GM18507 (cell line): ENCODE data around the gene PBX4.
A peak's percentile ranks its signal among the peaks of the same experiment; 100 is the strongest.
"Not testable (repeated sequence)": the region's sequence is repeated elsewhere in the genome, so short reads cannot be mapped to it uniquely, and the experiment has no call there.

Source experiments
- DNase-seq: peaks from one replicate; pipeline ENCODE4 v3.0.0; 2011; ENCODE audit warnings: low read depth; ENCODE audit not compliant: insufficient read length; ENCODE audit errors: extremely low spot score
- FAIRE-seq: peaks from 2 replicates; lab custom pipeline; 2011; peaks lifted over from hg19 to GRCh38; lab: Jason Lieb, UNC

Gene PBX4

DNA sequence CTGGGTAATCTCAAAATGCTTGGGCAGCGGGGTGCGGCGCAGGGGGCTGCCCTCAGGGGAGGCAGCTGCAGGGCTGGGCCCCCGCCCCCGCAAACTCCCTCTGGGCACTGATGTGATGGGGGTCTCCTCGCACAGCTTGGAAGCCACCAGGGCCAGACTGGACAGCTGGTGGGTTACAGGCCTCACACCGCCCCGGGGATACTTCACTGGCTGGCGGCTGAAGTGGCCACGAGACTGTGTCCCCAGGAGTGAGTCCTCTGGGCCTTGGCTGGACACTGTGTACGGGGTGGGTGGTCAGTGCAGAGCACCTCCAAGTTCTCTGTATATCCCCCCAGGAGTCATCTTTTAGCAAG is 11.6 kb upstream of the PBX4 start:
- FAIRE-seq (no peak), DNase-seq (no peak)

DNA sequence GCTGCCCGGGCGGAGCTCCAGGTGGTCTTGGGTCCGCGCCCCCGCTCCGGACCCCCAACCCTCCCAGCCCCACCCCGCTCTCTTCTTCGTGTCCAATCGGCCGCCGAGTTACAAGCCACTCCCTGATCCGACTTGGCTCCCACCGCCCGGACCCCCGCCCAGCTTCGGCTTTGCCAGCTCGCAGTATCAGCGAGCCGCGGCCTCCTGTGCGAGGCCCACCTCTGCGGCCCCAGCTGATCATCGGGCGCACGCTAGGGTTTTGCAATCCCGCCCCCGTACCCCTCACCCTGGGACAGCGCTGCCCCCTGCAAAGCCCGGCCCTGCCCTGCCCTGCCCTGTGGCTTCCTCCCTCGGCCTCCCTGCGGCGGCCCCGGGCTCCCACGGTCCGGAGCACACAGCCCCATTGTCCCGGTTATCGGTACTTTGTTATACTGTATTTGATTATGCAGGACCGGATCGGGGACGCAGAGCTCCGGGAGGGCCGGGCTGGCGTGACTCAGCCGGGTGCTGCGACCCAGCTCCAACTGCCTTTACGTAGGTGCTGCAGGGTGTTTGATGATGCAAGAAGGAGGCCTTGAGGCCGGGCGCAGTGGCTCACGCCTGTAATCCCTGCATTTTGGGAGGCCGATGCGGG is 10.1 kb upstream of the PBX4 start:
- FAIRE-seq (no peak), DNase-seq (peak; percentile 15)

DNA sequence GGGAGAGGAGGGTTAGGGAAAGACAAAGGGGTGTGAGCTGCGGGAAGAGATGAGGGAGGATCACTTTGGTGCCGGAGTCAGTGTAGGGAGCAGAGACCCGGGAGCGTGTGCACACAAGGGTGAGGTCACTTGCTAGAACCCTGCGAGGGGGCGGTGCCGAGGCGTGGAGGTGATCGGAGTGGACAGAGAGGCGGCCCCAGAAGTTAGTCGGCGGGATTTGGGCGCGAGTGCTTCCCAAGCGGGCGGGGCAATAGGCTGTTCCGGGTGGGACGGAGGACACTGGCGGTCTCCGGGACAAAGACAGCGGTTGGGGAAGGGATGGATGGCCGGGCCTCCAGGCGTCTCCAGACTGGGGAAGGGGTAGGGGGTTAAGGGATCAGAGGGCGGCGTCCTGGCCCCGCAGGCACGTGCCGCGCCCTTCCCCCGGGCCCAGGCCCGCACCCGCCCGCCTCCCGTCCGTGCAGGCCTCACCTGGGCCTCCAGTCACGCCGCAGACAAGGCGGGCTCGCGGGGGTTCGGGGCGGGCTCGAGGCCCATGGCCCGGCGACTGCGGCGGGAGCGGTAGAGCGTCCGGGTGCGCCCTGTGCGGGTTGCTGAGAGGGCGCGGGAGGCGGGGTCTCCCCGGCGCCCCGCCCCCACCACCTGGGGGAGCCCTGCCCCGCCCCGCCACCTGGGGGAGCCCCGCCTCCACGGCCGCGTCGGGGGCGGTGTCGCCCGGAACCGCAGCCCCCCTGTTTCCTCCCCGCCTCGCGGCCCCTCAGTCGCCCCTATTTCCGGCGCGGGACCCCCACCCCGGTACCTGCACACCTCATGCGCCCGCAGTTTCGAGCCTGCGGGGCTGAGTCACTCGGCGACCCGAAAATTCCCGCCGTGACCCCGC is 9.4 kb upstream of the PBX4 start, which contains the start of gene LPAR2:
Gene LPAR2 (minus strand): TSS at position 600 of the 880 bp plus-strand sequence. CDS start 945 bp downstream, outside the sequence.
- FAIRE-seq (peak; percentile 15), DNase-seq (peak; percentile 87)

DNA sequence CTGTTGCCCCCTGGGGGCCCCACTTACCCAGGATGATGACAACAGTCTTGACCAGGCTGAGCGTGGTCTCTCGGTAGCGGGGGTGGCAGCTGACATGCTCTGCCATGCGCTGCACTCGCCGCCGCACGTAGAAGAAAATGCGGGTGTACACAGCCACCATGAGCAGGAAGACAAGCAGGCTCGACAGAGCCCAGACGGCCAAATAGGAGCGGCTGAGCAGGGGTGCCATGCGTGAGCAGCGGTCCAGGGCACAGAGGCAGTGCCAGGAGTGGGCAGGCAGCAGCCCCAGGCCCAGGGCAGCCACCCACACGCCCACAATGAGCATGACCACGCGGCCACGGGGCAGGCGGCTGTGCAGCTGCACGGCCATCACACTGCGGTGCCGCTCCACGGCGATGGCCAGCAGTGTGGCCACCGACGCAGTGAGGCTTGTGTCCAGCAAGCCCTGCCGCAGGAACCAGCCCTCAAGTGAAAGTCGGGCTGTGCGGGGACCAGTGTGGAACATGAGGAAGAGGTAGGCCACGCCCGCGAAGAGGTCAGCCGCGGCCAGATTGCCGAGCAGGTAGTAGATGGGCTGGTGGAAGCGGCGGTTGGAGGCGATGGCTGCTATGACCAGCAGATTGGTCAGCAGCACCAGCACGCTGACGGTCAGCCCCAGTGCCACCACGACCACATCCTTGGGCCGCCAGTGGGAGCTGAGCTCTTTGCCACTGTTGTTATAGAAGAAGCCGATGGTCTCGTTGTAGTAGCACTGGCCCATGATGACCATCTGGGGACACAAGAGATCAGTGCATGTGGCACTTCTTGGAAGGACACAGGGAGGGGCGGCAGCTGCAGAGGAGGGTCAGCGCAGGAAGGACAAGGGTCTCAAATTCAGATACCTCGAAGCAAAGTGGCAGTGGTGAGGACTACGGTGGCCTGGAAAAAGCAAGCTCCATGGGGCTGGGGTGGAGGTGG is 8.3 kb upstream of the PBX4 start:
- FAIRE-seq (no peak), DNase-seq (no peak)

DNA sequence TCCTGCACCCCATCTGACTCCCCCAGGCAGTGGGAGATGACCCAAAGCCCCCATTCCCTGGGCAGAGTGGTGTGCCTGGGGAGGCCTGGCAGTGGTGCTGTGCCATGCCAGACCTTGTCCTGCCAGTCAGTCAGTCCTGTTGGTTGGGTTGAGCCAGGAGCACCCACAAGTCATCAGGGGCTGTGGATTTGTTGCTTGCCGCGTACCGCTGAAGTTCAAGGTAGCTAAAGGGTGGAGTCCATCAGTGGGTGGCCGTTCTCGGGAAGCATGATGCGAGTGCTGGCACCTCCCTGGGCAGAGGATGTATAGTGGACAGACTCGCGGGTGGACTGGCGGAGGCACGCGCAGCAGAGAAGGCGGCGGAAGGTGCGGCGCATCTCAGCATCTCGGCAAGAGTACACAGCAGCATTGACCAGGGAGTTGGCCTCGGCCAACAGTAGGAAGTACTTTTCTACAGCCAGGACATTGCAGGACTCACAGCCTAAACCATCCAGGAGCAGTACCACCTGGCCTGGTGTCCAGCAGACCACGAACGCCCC is 5.6 kb upstream of the PBX4 start:
- FAIRE-seq (no peak), DNase-seq (no peak)

DNA sequence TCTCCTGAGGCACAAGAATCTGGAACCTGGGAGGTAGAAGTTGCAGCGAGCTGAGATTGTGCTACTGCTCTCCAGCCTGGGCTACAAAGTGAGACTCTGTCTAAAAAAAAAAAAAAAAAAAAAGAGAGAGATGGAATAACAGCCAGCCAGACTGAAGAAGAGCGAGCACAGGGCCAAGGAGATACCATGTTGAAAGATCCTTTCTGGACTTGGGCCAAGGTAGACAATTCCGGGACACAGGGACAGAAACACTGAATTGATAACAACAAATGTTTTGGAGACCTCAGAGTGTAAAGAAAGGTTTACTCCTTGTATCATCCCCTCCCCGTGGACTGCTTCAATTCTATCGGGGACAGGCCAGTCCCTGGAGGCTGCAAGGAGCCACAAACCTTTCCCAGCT is 4.9 kb upstream of the PBX4 start:
- FAIRE-seq (no peak), DNase-seq (no peak)

DNA sequence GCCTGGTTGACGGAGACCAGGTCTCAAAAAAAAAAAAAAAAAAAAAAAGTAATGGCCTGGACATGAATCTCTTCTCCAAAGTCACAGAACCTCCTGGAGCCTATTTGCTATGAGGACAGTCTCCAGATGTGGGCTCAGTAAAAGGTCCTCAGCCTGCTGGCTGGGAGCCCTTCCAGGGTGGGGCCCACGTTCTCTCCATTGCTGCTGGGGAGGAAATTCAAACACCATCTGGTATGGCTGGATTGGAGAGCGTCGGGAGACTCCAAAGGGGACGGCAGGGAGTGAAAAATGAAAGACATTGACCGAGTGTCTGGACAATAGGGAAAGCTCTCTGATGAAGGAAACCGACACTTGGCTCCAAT is 1.3 kb upstream of the PBX4 start:
- FAIRE-seq (no peak), DNase-seq (no peak)

DNA sequence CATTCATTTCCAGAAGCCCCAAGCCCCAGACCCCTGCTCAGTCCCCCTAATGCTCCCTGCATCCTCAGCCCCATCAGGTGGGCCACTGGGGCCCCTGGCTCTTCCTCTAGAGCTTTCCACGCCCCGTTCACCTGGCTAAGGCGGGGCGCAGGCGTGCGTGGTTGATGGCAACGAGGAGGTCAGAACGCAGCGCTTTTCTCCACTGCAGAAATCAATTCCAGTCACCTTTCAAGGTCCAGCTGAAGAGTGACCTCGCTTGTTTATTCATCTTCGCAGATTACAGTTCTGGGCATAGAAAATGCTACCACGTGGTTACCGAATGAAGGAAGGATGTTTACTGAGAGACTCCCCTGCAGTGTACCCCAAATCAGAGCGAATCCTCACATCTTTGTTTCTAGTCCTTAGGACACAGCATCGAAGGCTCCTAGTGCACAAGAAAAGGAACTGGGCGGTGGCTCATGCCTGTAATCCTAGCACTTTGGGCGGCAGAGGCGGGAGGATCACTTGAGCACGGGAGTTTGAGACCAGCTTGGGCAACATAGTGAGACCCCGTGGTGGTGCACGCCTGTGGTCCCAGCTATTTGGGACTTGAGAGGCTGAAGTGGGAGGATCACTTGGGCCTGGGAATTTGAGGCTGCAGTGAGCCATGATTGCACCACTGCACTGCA is 828 bp upstream of the PBX4 start:
- DNase-seq = no peak
- FAIRE-seq = no peak

DNA sequence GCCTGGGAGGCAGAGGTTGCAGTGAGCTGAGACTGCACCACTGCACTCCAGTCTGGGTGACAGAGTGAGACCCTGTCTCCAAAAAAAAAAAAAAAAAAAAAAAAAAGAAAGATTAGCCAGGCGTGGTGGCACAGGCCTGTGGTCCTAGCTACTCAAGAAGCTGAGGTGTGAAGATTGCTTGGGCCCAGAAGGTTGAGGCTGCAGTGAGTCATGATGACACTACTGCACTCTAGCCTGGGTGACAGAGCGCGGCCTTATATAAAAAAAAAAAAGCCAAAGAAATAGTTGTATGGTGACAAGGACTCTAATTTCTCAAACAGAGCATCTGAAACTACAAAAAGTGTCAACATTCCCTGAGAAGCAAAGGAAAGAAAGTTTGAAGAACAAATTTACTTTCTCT is 3.4 kb downstream of the PBX4 start:
- DNase-seq = no peak
- no peak for FAIRE-seq

DNA sequence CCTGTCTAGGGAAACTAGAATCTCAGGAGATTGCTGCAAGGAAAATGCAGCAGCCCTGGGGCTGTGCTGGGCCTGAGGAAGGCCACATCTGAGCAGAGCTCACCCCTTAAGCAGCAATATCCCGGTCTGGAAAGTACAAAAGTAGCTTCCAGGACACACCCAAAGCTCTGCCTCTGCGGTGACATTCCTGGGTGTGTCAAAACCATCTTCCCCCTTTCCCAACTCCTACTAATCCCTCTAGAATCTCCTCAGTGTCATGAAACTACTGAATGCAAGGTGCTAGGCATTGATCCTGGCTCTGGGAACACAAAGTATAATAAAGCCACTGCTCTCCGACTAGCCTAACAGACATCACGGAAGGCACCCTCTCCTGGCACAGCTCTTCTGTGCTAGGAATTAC is 5.0 kb downstream of the PBX4 start:
- no peak for DNase-seq
- FAIRE-seq = no peak

DNA sequence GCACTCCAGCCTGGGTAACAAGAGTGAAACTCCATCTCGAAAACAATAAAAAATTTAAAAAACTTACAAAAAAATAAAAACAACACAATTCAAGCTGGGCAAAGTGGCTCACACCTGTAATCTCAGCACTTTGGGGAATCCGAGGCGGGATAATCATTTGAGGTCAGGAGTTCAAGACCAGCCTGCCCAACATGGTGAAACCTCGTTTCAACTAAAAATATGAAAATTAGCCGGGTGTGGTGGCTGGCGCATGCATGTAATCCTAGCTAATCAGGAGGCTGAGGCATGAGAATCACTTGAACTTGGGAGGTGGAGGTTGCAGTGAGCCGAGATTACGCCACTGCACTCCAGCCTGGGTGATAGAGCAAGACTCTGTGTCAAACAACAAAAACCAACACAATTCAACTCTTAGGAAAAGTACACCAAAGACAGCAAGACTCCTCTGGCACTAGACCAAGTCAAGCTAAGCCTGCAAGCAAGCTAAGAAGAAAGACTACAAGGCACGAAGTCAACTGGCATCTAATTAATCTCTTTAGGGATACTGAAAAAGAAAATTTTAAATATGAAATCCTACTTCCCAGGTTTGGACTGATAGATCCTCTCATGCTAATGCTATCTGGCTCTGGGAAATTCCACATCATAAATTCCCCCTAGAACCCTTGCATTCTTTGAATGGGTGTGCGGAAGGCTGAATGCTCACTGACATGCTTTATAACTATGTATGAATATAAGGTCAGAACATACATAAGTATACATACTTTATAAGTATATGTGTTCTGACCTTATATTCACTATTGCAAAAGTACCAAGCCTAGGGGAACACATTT is 7.9 kb downstream of the PBX4 start:
- DNase-seq (no peak), FAIRE-seq (no peak)

DNA sequence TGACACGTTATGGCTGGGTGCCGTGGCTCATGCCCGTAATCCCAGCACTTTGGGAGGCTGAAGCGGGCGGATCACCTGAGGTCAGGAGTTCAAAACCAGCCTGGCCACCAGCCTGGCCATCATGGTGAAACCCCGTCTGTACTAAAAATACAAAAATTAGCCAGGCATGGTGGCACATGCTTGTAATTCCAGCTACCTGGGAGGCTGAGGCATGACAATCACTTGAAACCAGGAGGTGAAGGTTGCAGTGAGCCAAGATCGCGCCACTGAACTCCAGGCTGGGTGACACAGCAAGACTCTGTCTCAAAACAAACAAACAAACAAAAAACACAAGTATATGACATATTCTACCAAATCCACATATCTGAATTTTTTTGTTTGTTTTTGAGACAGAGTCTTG is 11.8 kb downstream of the PBX4 start:
- DNase-seq, FAIRE-seq: not testable (repeated sequence)

DNA sequence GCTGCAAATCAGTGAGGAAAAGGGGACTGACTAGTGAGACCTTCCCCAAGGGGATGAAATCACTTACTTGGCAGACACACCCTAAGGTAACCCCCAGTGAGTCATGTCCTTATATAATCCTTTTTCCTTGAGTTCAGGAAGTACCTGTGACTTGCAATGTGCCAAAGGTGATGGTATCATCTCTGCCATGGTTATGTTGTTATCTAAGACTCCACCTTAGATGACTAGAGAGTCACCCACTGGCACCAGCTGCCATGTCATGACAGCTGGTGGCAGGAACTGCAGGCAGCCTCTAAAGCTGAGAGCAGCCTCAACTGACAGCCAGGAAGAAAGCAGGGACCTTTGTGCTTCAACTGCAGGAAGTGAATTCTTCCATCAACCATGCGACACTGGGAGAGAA is 12.5 kb downstream of the PBX4 start:
- FAIRE-seq = no peak
- DNase-seq = no peak

DNA sequence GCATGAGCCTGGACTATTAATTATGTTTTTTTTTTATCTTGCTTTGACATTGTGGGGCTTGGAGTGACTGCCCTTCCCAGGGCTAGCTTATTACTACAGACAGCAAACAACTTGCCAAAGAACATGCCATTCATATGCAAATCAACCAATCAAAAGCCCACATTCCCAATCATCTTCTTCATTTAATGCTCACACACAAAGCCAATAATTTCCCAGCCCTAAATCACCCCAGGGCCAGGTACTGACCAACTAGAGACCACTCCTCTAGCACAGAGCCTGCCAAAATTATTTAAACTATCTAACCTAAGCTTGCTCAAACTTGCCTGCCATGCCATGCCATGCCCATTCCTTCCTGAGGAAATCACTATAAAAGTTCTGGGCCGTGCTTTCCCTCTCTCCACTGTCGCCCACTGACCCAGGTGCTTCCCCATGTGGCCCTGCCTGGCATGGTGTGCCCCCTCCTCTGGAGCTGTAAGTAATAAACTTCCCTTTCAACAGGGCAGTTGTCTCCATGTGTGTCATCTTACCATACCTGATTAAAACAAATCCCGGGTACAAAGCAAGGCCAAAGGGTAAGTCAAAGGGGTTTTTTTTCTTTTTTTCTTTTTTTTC is 15.7 kb downstream of the PBX4 start:
- no peak for FAIRE-seq
- DNase-seq = no peak

DNA sequence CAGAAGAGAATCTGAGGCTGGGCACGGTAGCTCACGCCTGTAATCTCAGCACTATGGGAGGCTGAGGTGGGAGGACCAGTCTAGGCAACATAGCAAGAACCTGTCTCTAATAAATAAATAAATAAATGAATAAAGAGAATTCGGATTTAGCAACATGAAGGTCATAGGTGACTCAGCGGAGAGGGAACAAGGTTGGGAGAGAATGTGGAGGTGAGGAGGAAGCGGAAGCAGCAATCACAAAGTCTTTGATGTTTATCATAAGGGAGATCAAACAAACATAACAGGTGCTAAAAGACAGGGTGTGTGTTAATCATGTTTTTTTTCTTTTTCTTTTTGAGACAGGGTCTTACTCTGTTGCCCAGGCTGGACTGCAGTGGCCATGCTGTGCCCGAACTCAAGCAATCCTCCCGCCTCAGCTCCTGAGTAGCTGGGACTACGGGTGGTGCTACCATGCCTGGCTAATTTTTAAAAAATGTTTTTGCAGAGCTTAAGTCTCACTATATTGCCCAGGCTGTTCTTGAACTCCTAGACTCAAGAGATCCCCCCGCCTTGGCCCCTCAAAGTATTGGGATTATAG is 16.3 kb downstream of the PBX4 start:
- FAIRE-seq = no peak

DNA sequence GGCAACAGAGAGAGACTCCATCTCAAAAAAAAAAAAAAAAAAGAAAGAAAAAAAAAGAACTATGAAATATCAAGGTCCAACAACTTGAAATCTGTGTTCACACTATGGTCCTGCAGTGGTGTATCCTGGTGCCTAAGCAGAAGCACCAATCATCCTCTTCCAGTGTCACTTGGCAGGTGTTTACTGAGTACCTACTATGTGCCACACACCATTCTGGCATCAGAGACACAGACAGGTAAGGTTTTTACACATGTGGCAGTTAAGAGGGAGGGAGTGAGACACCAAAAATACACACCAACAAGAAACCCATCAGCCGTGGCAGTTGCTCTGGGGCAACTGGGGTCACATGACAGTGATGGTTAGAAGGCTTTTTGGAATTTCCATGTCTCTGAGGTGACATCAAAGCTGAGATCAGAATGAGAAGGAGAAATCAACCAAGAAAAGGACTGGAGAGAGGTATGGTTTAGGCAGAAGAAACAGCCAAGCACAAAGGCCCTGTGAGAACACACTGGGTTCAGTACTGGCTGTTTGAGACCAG is 17.6 kb downstream of the PBX4 start:
- peak; percentile 74 for FAIRE-seq
- no peak for DNase-seq

More for the DNA sequence above, 16.3 kb downstream of the PBX4 start:
- DNase-seq = no peak

DNA sequence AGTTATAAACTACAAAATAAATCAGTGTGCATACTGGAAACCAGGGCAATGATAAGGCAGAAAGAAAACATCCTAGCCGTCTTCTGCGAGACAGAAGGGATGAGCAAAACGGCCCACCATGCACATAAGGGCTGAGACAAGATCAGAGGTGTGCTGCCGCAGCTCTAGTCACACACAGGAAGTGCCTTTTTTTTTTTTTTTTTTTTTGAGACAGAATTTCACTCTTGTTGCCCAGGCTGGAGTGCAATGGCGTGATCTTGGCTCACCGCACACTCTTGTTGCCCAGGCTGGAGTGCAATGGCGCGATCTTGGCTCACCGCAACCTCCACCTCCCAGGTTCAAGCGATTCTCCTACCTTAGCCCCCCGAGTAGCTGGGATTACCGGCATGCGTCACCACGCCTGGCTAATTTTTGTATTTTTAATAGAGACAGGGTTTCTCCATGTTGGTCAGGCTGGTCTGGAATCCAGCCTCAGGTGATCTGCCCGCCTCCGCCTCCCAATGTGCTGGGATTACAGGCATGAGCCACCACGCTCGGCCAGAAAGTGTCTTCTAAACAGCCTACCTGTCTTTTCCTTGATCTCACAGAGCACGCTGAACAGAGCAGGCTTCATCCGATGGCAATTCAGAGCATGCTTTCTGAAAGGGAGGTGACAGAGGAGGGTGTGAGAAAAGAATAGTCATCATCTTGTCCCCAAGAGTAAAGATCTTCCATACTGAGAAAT is 19.6 kb downstream of the PBX4 start:
- DNase-seq = not testable (repeated sequence)
- FAIRE-seq = peak; percentile 71
